GM12878 (cell line): ENCODE measurements around the gene TASOR2. TPM values are rescaled to one million over a fixed set of nuclear protein-coding genes. Genes with fewer than 3 reads are reported as not detected.

Source experiments
- ATAC-seq: fragments of 200-7000 bp; cut with Tn5 transposase; 3 replicates; pipeline ENCODE4 v1.9.1; 2020; ENCODE audit warnings: mild to moderate bottlenecking, moderate library complexity
- BruUV-seq: library from RNA; stranded (reverse); fragments of 400-500 nt; replicated peaks from 2 replicates; lab custom pipeline; 2021; lab: Mats Ljungman, UMichigan
- CTCF ChIA-PET: fragments of 300-600 bp; sonication (Branson Sonifier 250); formaldehyde crosslinking; extraction: SDS; loops from one replicate; lab custom pipeline; 2021; ENCODE audit warnings: inconsistent platforms; lab: Yijun Ruan, JAX
- POLR2A ChIA-PET: fragments of 350-600 bp; formaldehyde crosslinking; extraction: SDS; loops from one replicate; lab custom pipeline; 2021; ENCODE audit warnings: inconsistent platforms; lab: Charles Lee
- RAD21 ChIA-PET: fragments of 300-600 bp; sonication (Branson Sonifier 250); formaldehyde crosslinking; loops from one replicate; lab custom pipeline; 2023; ENCODE audit warnings: antibody characterized with exemption; ENCODE audit not compliant: unreplicated experiment; lab: Charles Lee
- SMC1A ChIA-PET: fragments of 300-600 bp; sonication (Branson Sonifier 250); formaldehyde crosslinking; loops from one replicate; lab custom pipeline; 2023; ENCODE audit not compliant: unreplicated experiment, uncharacterized antibody; lab: Charles Lee
- DNase-seq: peaks from one replicate; pipeline ENCODE4 v3.0.0-alpha.2; 2011; ENCODE audit warnings: low read depth, low spot score
- FAIRE-seq: peaks from 3 replicates; lab custom pipeline; 2011; peaks lifted over from hg19 to GRCh38; lab: Jason Lieb, UNC
- H2AFZ ChIP-seq: 2 replicates; pipeline ENCODE4 v1.6.0; 2011; ENCODE audit warnings: low read depth, low read length, control low read depth; ENCODE audit not compliant: control insufficient read depth
- H3K27ac ChIP-seq: 2 replicates; pipeline ENCODE4 v1.5.1; 2011; ENCODE audit warnings: control low read depth; ENCODE audit not compliant: control insufficient read depth, insufficient read depth
- H3K27me3 ChIP-seq, 2 experiments: replicated peaks in 1 of 2; 2 replicates each; pipeline versions ENCODE4 v1.6.0 to v1.6.1; 2011; ENCODE audit warnings: low read length in 1 of 2; ENCODE audit not compliant: control insufficient read depth in 2 of 2, insufficient read depth in 2 of 2
- H3K36me3 ChIP-seq, 2 experiments: 2 replicates each; pipeline ENCODE4 v1.5.1; 2011; ENCODE audit warnings: low read length in 1 of 2; ENCODE audit not compliant: control insufficient read depth in 2 of 2, insufficient read depth in 2 of 2
- H3K4me1 ChIP-seq: 2 replicates; pipeline ENCODE4 v1.6.1; 2011; ENCODE audit warnings: mild to moderate bottlenecking, low read length, moderate library complexity, mixed read lengths; ENCODE audit not compliant: control insufficient read depth, insufficient read depth
- H3K4me2 ChIP-seq: 2 replicates; pipeline ENCODE4 v1.6.0; 2011; ENCODE audit warnings: control low read depth; ENCODE audit not compliant: control insufficient read depth, insufficient read depth
- H3K4me3 ChIP-seq: fragments of 200-600 bp; sonication (generic); 2 replicates; pipeline ENCODE4 v1.5.1; 2016
- H3K79me2 ChIP-seq: 2 replicates; pipeline ENCODE4 v1.6.0; 2011; ENCODE audit warnings: low read length; ENCODE audit not compliant: control insufficient read depth, insufficient read depth
- H3K9ac ChIP-seq: 2 replicates; pipeline ENCODE4 v1.8.0; 2011; ENCODE audit warnings: low read length, control low read depth, mixed read lengths; ENCODE audit not compliant: control insufficient read depth, insufficient read depth
- H3K9me3 ChIP-seq: replicated peaks from 3 replicates; pipeline ENCODE4 v1.5.1; 2011; ENCODE audit warnings: mild to moderate bottlenecking, low read length; ENCODE audit not compliant: control insufficient read depth, insufficient read depth
- H4K20me1 ChIP-seq: 2 replicates; pipeline ENCODE4 v1.6.0; 2011; ENCODE audit not compliant: control insufficient read depth, insufficient read depth
- CEBPZ ChIP-seq: fragments of 150-350 bp; IDR thresholded peaks from 2 replicates; pipeline ENCODE4 v1.6.1; 2016; ENCODE audit warnings: low read depth, low read length
- CREM ChIP-seq: IDR thresholded peaks from 2 replicates; pipeline ENCODE4 v1.6.1; 2014; ENCODE audit warnings: antibody characterized with exemption, low read depth
- NFXL1 ChIP-seq: fragments of 450-650 bp; IDR thresholded peaks from 2 replicates; pipeline ENCODE4 v1.6.1; 2017; ENCODE audit warnings: antibody characterized with exemption, mild to moderate bottlenecking, borderline replicate concordance
- PAX5 ChIP-seq: IDR thresholded peaks from 2 replicates; pipeline ENCODE4 v1.6.1; 2011; ENCODE audit warnings: low read depth, low read length, borderline replicate concordance
- ZSCAN29 ChIP-seq: fragments of 450-650 bp; IDR thresholded peaks from 2 replicates; pipeline ENCODE4 v1.6.1; 2017; ENCODE audit warnings: mild to moderate bottlenecking, moderate library complexity
- WGBS: methylation state at CpG from one replicate; pipeline ENCODE4 v1.1.6; 2016; ENCODE audit warnings: low lambda C conversion rate; ENCODE audit not compliant: insufficient replicate concordance, insufficient coverage; ENCODE audit errors: missing lambda C conversion rate; 5-methylcytosine and 5-hydroxymethylcytosine counted together
- in situ Hi-C: fragments of 300-500 bp; cut with MboI; formaldehyde crosslinking; loops from 9 replicates; pipeline ENCODE4 v1.14.3; 2018; ENCODE audit warnings: mixed read lengths
- intact Hi-C: fragments of 100-400 bp; cut with micrococcal nuclease; formaldehyde crosslinking; loops from one replicate; pipeline ENCODE4 v1.14.2; 2022; ENCODE audit not compliant: unreplicated experiment
- polyA plus RNA-seq, 11 experiments: library from polyadenylated mRNA; depleted of rRNA in 4 of 11; unstranded in 6 of 11; stranded (reverse) in 5 of 11; fragments of >200 nt; fragmentation: Nextera tagmentation in 4 of 11; fragmentation: Illumina TruSeq in 1 of 11; extraction: Ambion mirVana in 4 of 11; extraction: Trizol in 1 of 11; gene quantifications; 1 replicate in 1 of 11; 2 replicates in 10 of 11; pipeline versions ENCODE4 v1.2.1 to v1.2.3, GENCODE V29; 2011 to 2016; ENCODE audit warnings: inconsistent platforms in 2 of 11, missing spikeins in 2 of 11, low read depth in 1 of 11
- total RNA-seq, 4 experiments: library from RNA; depleted of rRNA in 3 of 4; stranded (reverse); fragments of >200 nt in 3 of 4; fragmentation: Illumina TruSeq in 1 of 4; extraction: Trizol in 1 of 4; gene quantifications; 2 replicates each; pipeline versions ENCODE4 v1.2.1 to v1.2.3, GENCODE V29; 2013 to 2021

Gene TASOR2
- total and polyA plus RNA-seq, 10 of the 15 experiments (the other 5 are each of a cell fraction or from before 2014, with no cell fraction given), result 8.2 to 54.7 (median 31.0) TPM

- no peak for TF ChIP-seq CEBPZ
- TF ChIP-seq, all 136 proteins: peak for 0
Observed at GRCh38 chr10:5651388-5651764, 33.3 kb upstream of the TASOR2 start (continued).

GRCh38 chr10:5652746-5653145 lies 31.9 kb upstream of the TASOR2 start:
- WGBS, result 68% methylated on average over 14 of the region's 14 CpGs
- DNase-seq, result no peak
- intact Hi-C loops, result no loop called here
- Histone ChIP-seq H3K4me1 (no peaks in the 10 kb centered on the region), H3K27me3 (no peaks in the 10 kb centered on the region; a peak in 1 of 4 replicates), H3K9me3 (no peaks in the 10 kb centered on the region; the same call in 2 of the 3 replicates), H3K9ac (no peak overlapping the region), H3K79me2 (no peaks in the 10 kb centered on the region), H3K4me2 (no peak overlapping the region), H2AFZ (no peak overlapping the region), H3K27ac (no peak overlapping the region), H3K4me3 (no peak overlapping the region), H3K36me3 (no peaks in the 10 kb centered on the region), H4K20me1 (no peaks in the 10 kb centered on the region)
- in situ Hi-C loops, result no loop called here
- RAD21 ChIA-PET, result no interaction called here
- no TSS peak for BruUV-seq
- CTCF ChIA-PET, result interaction anchor here (0.6 kb wide), 1 partner anchor 140 kb away, joined by 4 read pairs; no protein-coding TSS in a partner anchor
- POLR2A ChIA-PET, result no interaction called here
- SMC1A ChIA-PET, result no interaction called here
- TF ChIP-seq CREM, result no peak
- no peak for TF ChIP-seq NFXL1
- TF ChIP-seq PAX5, result no peak
- TF ChIP-seq ZSCAN29, result no peak
- ATAC-seq, result no peak
- no peak for FAIRE-seq
